Kidney epithelial cell (primary cell): ENCODE measurements around the gene RRP9. TPM values are rescaled to one million over a fixed set of nuclear protein-coding genes. Genes with fewer than 3 reads are reported as not detected.
"Not testable (repeated sequence)": the region's sequence is repeated elsewhere in the genome, so short reads cannot be mapped to it uniquely, and the experiment has no call there.

Experiments
- DNase-seq: peaks from one replicate; pipeline ENCODE4 v3.0.0-alpha.2; 2010; ENCODE audit warnings: low read depth
- H3K27me3 ChIP-seq: 2 replicates; pipeline ENCODE4 v1.6.0; 2011; ENCODE audit warnings: low read length; ENCODE audit not compliant: control insufficient read depth, insufficient read depth
- H3K36me3 ChIP-seq: 2 replicates; pipeline ENCODE4 v1.5.1; 2011; ENCODE audit warnings: low read length; ENCODE audit not compliant: control insufficient read depth, insufficient read depth
- H3K4me3 ChIP-seq: 2 replicates; pipeline ENCODE4 v1.5.1; 2011; ENCODE audit warnings: low read depth, mild to moderate bottlenecking, control low read depth, low read length
- CTCF ChIP-seq: IDR thresholded peaks from 2 replicates; pipeline ENCODE4 v1.5.1; 2011; ENCODE audit warnings: mild to moderate bottlenecking, moderate library complexity, low read length, control low read depth, inconsistent platforms; ENCODE audit not compliant: insufficient read depth, poor library complexity, severe bottlenecking
- total RNA-seq: library from RNA; depleted of rRNA; stranded (reverse); fragments of >200 nt; gene quantifications from 2 replicates; pipeline ENCODE4 v1.2.3, GENCODE V29; 2015

RRP9 gene
- total RNA-seq, result 43.2 and 49.4 TPM in 2 replicates

- Histone ChIP-seq H3K4me3 (peak within 1 kb of the TSS; percentile 84), H3K36me3 (no peaks in the 10 kb centered on the region), H3K27me3 (no peaks in the 10 kb centered on the region)
- peak; percentile 100 for DNase-seq
- TF ChIP-seq CTCF, result peak; percentile 99
Measured at GRCh38 chr3:51941798-51942602, at the start of gene RRP9, which contains the start of gene PARP3. Gene RRP9, minus strand, starts transcription at chr3:51941904. Its CDS starts 37 bp downstream, at chr3:51941867. Gene PARP3, plus strand, starts transcription at chr3:51942363. Its CDS starts 993 bp downstream, at chr3:51943356.

- not testable (repeated sequence) for H3K27me3 ChIP-seq, DNase-seq, H3K4me3 ChIP-seq, H3K36me3 ChIP-seq
Measured at GRCh38 chr3:51990501-51990971, 48.8 kb upstream of the RRP9 start.

- DNase-seq, result no peak
- TF ChIP-seq CTCF, result no peak
- H3K27me3 ChIP-seq, result no peaks in the 10 kb centered on the region
- H3K36me3 ChIP-seq, result peaks cover 2% of the 10 kb centered on the region
- no peak overlapping the region for H3K4me3 ChIP-seq
Measured at GRCh38 chr3:51988286-51989146, 46.8 kb upstream of the RRP9 start.

GRCh38 chr3:51987568-51987967 is 45.9 kb upstream of the RRP9 start:
- TF ChIP-seq CTCF, result no peak
- DNase-seq, result no peak
- Histone ChIP-seq H3K27me3 (no peaks in the 10 kb centered on the region), H3K4me3 (no peak overlapping the region), H3K36me3 (peaks cover 2% of the 10 kb centered on the region)

GRCh38 chr3:51986010-51986947 is 44.6 kb upstream of the RRP9 start:
- TF ChIP-seq CTCF, result no peak
- no peaks in the 10 kb centered on the region for H3K27me3 ChIP-seq
- no peak overlapping the region for H3K4me3 ChIP-seq
- no peaks in the 10 kb centered on the region for H3K36me3 ChIP-seq
- no peak for DNase-seq
